Nephron progenitor cell (in vitro differentiated cells): Measurements from ENCODE around the gene CCDC38.

Source experiments
- DNase-seq: peaks from one replicate; pipeline ENCODE4 v3.0.0; 2021
- H3K27ac Mint-ChIP-seq: 2 replicates; pipeline ENCODE4 v1.8.0; 2021; ENCODE audit warnings: mild to moderate bottlenecking, moderate library complexity, mixed read lengths
- H3K27me3 Mint-ChIP-seq: 2 replicates; pipeline ENCODE4 v1.8.0; 2021; ENCODE audit warnings: mild to moderate bottlenecking, low read depth, mixed read lengths; ENCODE audit not compliant: poor library complexity
- H3K36me3 Mint-ChIP-seq: 2 replicates; pipeline ENCODE4 v1.8.0; 2021; ENCODE audit warnings: low read depth, mixed read lengths
- H3K4me1 Mint-ChIP-seq: 2 replicates; pipeline ENCODE4 v1.8.0; 2021; ENCODE audit warnings: mixed read lengths
- H3K4me3 Mint-ChIP-seq: 2 replicates; pipeline ENCODE4 v1.8.0; 2021; ENCODE audit warnings: mild to moderate bottlenecking, moderate library complexity, mixed read lengths
- H3K9me3 Mint-ChIP-seq: 2 replicates; pipeline ENCODE4 v1.8.0; 2021; ENCODE audit warnings: mild to moderate bottlenecking, moderate library complexity, mixed read lengths
- CTCF ChIP-seq: fragments of 200-600 bp; sonication (generic); IDR thresholded peaks from 2 replicates; pipeline ENCODE4 v1.5.0; 2021; ENCODE audit warnings: antibody characterized with exemption

CCDC38 gene

GRCh38 chr12:95956557-95957145 is 14.2 kb upstream of the CCDC38 start:
- TF ChIP-seq CTCF = no peak
- Mint-ChIP-seq H3K27me3 (peaks cover 26% of the 10 kb centered on the region), H3K9me3 (peaks cover 2% of the 10 kb centered on the region), H3K36me3 (no peaks in the 10 kb centered on the region), H3K27ac (no peak overlapping the region), H3K4me1 (no peaks in the 10 kb centered on the region), H3K4me3 (no peak overlapping the region)
- DNase-seq = no peak

- Mint-ChIP-seq H3K9me3 (peaks cover 7% of the 10 kb centered on the region), H3K27me3 (peaks cover 23% of the 10 kb centered on the region), H3K4me3 (no peak overlapping the region), H3K36me3 (no peaks in the 10 kb centered on the region), H3K4me1 (no peaks in the 10 kb centered on the region), H3K27ac (peak overlapping the region; percentile 36)
- DNase-seq = no peak
- no peak for TF ChIP-seq CTCF
Measured at GRCh38 chr12:95955549-95956159, 13.2 kb upstream of the CCDC38 start.

GRCh38 chr12:95953000-95953399 is 10.6 kb upstream of the CCDC38 start:
- Mint-ChIP-seq H3K4me1 (no peaks in the 10 kb centered on the region), H3K27ac (no peak overlapping the region), H3K4me3 (no peak overlapping the region), H3K27me3 (peaks cover 25% of the 10 kb centered on the region), H3K36me3 (no peaks in the 10 kb centered on the region), H3K9me3 (peaks cover 7% of the 10 kb centered on the region)
- no peak for DNase-seq
- no peak for TF ChIP-seq CTCF

GRCh38 chr12:95951515-95951914 is 9.1 kb upstream of the CCDC38 start:
- Mint-ChIP-seq H3K27me3 (peaks cover 17% of the 10 kb centered on the region), H3K27ac (no peak overlapping the region), H3K4me3 (no peak overlapping the region), H3K4me1 (no peaks in the 10 kb centered on the region), H3K36me3 (no peaks in the 10 kb centered on the region), H3K9me3 (peaks cover 7% of the 10 kb centered on the region)
- no peak for DNase-seq
- TF ChIP-seq CTCF = no peak

GRCh38 chr12:95949477-95950206 is 7.2 kb upstream of the CCDC38 start:
- Mint-ChIP-seq H3K27ac (no peak overlapping the region), H3K27me3 (peaks cover 26% of the 10 kb centered on the region), H3K36me3 (no peaks in the 10 kb centered on the region), H3K9me3 (peaks cover 15% of the 10 kb centered on the region), H3K4me1 (no peaks in the 10 kb centered on the region), H3K4me3 (no peak overlapping the region)
- no peak for DNase-seq
- TF ChIP-seq CTCF = no peak
